Mucosa of stomach (tissue), 1 donor: Measurements from ENCODE around the gene CORO2A.

ENCODE experiments used
- H3K27me3 ChIP-seq: one replicate; pipeline ENCODE4 v1.7.0; 2013; ENCODE audit warnings: mild to moderate bottlenecking, low read length; ENCODE audit not compliant: control insufficient read depth, insufficient read depth
- H3K36me3 ChIP-seq: one replicate; pipeline ENCODE4 v1.7.0; 2013; ENCODE audit warnings: low read length; ENCODE audit not compliant: control insufficient read depth, insufficient read depth
- H3K4me1 ChIP-seq: one replicate; pipeline ENCODE4 v1.7.0; 2013; ENCODE audit warnings: mild to moderate bottlenecking, low read length; ENCODE audit not compliant: control insufficient read depth, insufficient read depth
- H3K4me3 ChIP-seq: one replicate; pipeline ENCODE4 v1.7.0; 2013; ENCODE audit warnings: low read length
- H3K9ac ChIP-seq: one replicate; pipeline ENCODE4 v1.7.0; 2013; ENCODE audit warnings: mild to moderate bottlenecking, low read length, moderate library complexity
- H3K9me3 ChIP-seq: one replicate; pipeline ENCODE4 v1.7.0; 2013; ENCODE audit warnings: mild to moderate bottlenecking, low read length, moderate library complexity; ENCODE audit not compliant: control insufficient read depth
- donor health status: Pancreatic carcinoma.

Gene CORO2A

DNA sequence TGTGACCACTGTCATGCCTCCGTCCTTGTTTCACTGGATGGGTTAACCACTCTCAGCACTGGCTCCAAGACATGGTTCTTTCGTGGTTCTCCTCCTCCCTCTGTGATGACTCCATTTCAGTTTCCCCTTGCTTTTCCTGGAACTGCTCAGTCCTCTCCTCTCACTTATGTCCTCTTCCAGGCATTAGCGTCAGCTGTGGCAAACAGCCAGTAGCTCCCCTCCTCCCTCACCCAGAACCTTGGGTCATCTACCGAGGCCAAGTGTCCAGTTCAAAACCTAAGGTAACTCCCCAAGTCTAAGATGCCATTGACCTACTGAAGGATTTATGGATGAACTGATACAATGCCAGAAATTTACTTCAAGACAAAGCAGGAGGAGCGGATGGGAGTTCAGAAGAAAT, 9.8 kb upstream of the CORO2A start:
- Histone ChIP-seq H3K27me3 (no peaks in the 10 kb centered on the region), H3K36me3 (no peaks in the 10 kb centered on the region), H3K9ac (no peak overlapping the region), H3K4me1 (no peaks in the 10 kb centered on the region), H3K9me3 (no peaks in the 10 kb centered on the region), H3K4me3 (no peak overlapping the region)

- no peaks in the 10 kb centered on the region for H3K27me3 ChIP-seq
- H3K36me3 ChIP-seq, result no peaks in the 10 kb centered on the region
- H3K4me1 ChIP-seq, result no peaks in the 10 kb centered on the region
- H3K9ac ChIP-seq, result no peak overlapping the region
- H3K4me3 ChIP-seq, result no peak overlapping the region
- no peaks in the 10 kb centered on the region for H3K9me3 ChIP-seq
Observed at GRCh38 chr9:98201749-98202148, 9.3 kb upstream of the CORO2A start.

GRCh38 chr9:98201102-98201501, 8.7 kb upstream of the CORO2A start:
- Histone ChIP-seq H3K27me3 (no peaks in the 10 kb centered on the region), H3K4me3 (no peak overlapping the region), H3K4me1 (no peaks in the 10 kb centered on the region), H3K9me3 (no peaks in the 10 kb centered on the region), H3K9ac (no peak overlapping the region), H3K36me3 (no peaks in the 10 kb centered on the region)

GRCh38 chr9:98199388-98200033, 7.1 kb upstream of the CORO2A start:
- no peaks in the 10 kb centered on the region for H3K9me3 ChIP-seq
- H3K36me3 ChIP-seq, result no peaks in the 10 kb centered on the region
- H3K4me1 ChIP-seq, result no peaks in the 10 kb centered on the region
- no peak overlapping the region for H3K4me3 ChIP-seq
- no peak overlapping the region for H3K9ac ChIP-seq
- H3K27me3 ChIP-seq, result no peaks in the 10 kb centered on the region

GRCh38 chr9:98195671-98196070, 3.2 kb upstream of the CORO2A start:
- Histone ChIP-seq H3K27me3 (no peaks in the 10 kb centered on the region), H3K36me3 (no peaks in the 10 kb centered on the region), H3K4me1 (peaks cover 10% of the 10 kb centered on the region), H3K4me3 (no peak overlapping the region), H3K9ac (no peak overlapping the region), H3K9me3 (no peaks in the 10 kb centered on the region)

- peak overlapping the region; percentile 72 for H3K9ac ChIP-seq
Observed at GRCh38 chr9:98193336-98193944, 1.0 kb upstream of the CORO2A start.

DNA sequence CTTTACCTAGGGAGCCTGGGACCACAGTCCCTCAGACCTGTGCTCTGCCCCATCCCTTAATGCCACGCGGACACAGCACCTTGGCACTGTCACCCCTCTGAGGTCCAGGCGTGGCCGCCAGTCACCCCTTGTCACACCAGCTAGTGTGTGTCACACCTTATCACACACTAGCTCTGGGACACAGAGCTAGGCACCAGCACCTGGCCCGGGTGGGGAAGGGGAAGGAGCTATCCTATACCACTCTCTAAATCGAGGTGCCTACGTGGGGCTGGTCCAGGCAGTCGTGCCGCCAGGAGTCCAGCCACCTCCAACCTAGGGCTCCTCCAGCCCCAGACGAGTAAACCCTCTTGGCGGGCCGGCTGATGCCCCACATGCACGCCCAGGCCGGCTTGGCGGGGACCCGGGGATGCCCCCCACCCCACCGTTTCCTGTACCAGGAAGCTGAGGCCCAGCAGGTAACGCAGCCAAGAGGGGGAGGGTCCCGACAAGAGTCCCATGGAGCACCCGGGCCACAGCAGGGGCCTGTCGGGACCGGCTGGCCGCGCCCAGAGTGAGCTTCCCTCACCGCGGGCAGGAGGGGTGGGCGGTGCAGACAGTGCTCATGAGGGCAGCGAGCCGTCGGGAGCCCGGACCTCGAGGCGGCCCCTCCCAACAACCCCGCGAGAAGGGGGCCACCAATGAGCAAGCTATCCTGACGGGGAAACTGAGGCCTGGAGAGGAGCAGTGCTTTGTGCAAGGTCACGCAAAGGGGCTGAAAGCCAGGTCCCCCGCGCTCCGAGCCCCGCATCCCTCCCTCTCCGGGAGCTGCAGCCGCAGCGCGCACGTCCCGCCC, 550 bp downstream of the CORO2A start:
- H3K36me3 ChIP-seq, result no peaks in the 10 kb centered on the region
- H3K27me3 ChIP-seq, result no peaks in the 10 kb centered on the region
- H3K4me1 ChIP-seq, result peaks cover 14% of the 10 kb centered on the region
- peak overlapping the region; percentile 64 for H3K4me3 ChIP-seq
- peak overlapping the region; percentile 81 for H3K9ac ChIP-seq
- H3K9me3 ChIP-seq, result no peaks in the 10 kb centered on the region

More at GRCh38 chr9:98193336-98193944, 1.0 kb upstream of the CORO2A start:
- peaks cover 14% of the 10 kb centered on the region for H3K4me1 ChIP-seq
- H3K36me3 ChIP-seq, result no peaks in the 10 kb centered on the region
- peak overlapping the region; percentile 16 for H3K4me3 ChIP-seq
- H3K27me3 ChIP-seq, result no peaks in the 10 kb centered on the region
- H3K9me3 ChIP-seq, result no peaks in the 10 kb centered on the region

DNA sequence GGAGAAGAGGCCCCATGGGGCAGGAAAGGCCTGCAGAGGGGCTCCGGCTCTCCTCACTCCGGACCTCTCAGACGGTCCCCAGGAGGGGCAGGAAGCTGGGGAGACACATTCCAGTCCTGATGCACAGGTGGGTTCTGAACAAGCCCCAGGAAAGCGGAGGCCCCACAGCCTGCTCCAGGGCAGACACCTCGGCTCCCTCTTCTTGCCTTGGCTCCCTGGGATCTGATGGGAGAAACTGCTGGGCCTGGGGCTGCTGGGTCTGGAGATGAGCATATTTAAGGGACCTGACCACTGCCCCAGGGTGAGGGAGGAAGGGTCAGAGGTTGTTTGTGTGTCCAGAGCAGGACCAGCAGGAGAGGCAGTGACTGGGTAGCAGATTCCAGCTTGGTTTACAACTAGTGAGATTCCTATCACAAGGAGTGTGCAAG, 1.2 kb downstream of the CORO2A start:
- no peaks in the 10 kb centered on the region for H3K27me3 ChIP-seq
- peaks cover 14% of the 10 kb centered on the region for H3K4me1 ChIP-seq
- H3K9ac ChIP-seq, result peak overlapping the region; percentile 81
- no peaks in the 10 kb centered on the region for H3K9me3 ChIP-seq
- peak overlapping the region; percentile 64 for H3K4me3 ChIP-seq
- no peaks in the 10 kb centered on the region for H3K36me3 ChIP-seq

DNA sequence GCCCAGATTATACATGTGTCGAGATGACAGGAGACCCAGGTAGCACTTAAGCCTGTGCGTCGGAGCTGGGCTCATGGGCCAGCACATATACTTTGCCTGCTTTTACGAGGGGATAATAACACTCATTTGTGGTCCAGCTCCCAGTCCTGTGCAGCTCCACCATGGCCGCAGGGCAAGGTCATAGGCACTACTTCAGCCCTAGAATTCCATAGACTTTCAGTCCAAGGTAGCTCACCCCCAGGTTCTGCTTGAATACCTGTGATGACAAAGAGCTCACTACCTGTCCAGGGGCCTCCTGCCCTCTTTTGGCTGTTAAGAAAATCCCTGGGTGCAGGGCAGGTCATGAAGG, 1.7 kb downstream of the CORO2A start:
- Histone ChIP-seq H3K36me3 (no peaks in the 10 kb centered on the region), H3K27me3 (no peaks in the 10 kb centered on the region), H3K9me3 (no peaks in the 10 kb centered on the region), H3K4me3 (no peak overlapping the region), H3K9ac (no peak overlapping the region), H3K4me1 (peaks cover 14% of the 10 kb centered on the region)

- Histone ChIP-seq H3K9me3 (no peaks in the 10 kb centered on the region), H3K36me3 (no peaks in the 10 kb centered on the region), H3K4me1 (peaks cover 14% of the 10 kb centered on the region), H3K4me3 (no peak overlapping the region), H3K9ac (no peak overlapping the region), H3K27me3 (no peaks in the 10 kb centered on the region)
Observed at GRCh38 chr9:98189412-98189811, 3.0 kb downstream of the CORO2A start.

DNA sequence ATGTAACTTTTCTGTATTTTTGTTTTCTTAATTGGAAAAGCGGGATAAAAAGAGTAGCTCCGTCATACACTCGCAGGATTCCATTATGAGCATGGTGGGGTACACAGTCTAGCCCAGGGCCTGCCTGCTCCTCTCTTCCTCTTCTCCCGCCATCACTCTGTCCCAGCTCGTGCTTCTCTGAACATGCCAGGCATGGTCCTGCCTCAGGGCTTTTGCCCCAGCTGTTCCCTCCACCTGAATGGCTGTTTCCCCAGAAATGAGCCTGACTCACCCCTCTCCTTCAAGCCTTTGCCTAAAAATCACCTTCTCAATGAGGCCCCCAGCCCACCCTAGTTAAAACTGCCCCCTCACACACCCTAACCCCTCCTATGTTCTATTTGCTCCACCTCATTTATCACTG, 4.5 kb downstream of the CORO2A start:
- Histone ChIP-seq H3K36me3 (no peaks in the 10 kb centered on the region), H3K4me3 (no peak overlapping the region), H3K4me1 (peaks cover 12% of the 10 kb centered on the region), H3K9me3 (no peaks in the 10 kb centered on the region), H3K9ac (no peak overlapping the region), H3K27me3 (no peaks in the 10 kb centered on the region)

GRCh38 chr9:98186236-98186635, 6.2 kb downstream of the CORO2A start:
- peaks cover 22% of the 10 kb centered on the region for H3K4me1 ChIP-seq
- H3K36me3 ChIP-seq, result no peaks in the 10 kb centered on the region
- no peak overlapping the region for H3K4me3 ChIP-seq
- H3K9me3 ChIP-seq, result no peaks in the 10 kb centered on the region
- H3K9ac ChIP-seq, result no peak overlapping the region
- no peaks in the 10 kb centered on the region for H3K27me3 ChIP-seq
